Chondrocyte (in vitro differentiated cells): ENCODE results near the gene TSEN15. TPM values are rescaled to one million over a fixed set of nuclear protein-coding genes. Genes with fewer than 3 reads are reported as not detected.

Experiments used
- DNase-seq: peaks from one replicate; pipeline ENCODE4 v3.0.0; 2021; ENCODE audit warnings: mixed read lengths, low spot score
- H3K27ac Mint-ChIP-seq: one replicate; pipeline ENCODE4 v1.8.0; 2021; ENCODE audit warnings: mild to moderate bottlenecking, moderate library complexity, mixed read lengths; ENCODE audit not compliant: unreplicated experiment
- H3K27me3 Mint-ChIP-seq: 2 replicates; pipeline ENCODE4 v1.8.0; 2021; ENCODE audit warnings: low read depth, mixed read lengths
- H3K36me3 Mint-ChIP-seq: 2 replicates; pipeline ENCODE4 v1.8.0; 2021; ENCODE audit warnings: low read depth, mixed read lengths
- H3K4me1 Mint-ChIP-seq: 2 replicates; pipeline ENCODE4 v1.8.0; 2021; ENCODE audit warnings: low read depth, mild to moderate bottlenecking, mixed read lengths
- H3K4me3 Mint-ChIP-seq: one replicate; pipeline ENCODE4 v1.8.0; 2021; ENCODE audit warnings: mild to moderate bottlenecking, moderate library complexity, mixed read lengths; ENCODE audit not compliant: unreplicated experiment
- H3K9me3 Mint-ChIP-seq: 2 replicates; pipeline ENCODE4 v1.8.0; 2021; ENCODE audit warnings: low read depth, mixed read lengths
- total RNA-seq: library from RNA; stranded (reverse); gene quantifications from 3 replicates; pipeline ENCODE4 v1.2.1, GENCODE V29; 2021
- TF ChIP-seq, protein P1 (sequence below): fragments of 200-600 bp; sonication (generic); IDR thresholded peaks from 2 replicates; pipeline ENCODE4 v1.5.0; 2021; ENCODE audit warnings: antibody characterized with exemption, mild to moderate bottlenecking, moderate library complexity

TSEN15 gene
- total RNA-seq, 1 donor from 2014 or later = 40.6 TPM

DNA sequence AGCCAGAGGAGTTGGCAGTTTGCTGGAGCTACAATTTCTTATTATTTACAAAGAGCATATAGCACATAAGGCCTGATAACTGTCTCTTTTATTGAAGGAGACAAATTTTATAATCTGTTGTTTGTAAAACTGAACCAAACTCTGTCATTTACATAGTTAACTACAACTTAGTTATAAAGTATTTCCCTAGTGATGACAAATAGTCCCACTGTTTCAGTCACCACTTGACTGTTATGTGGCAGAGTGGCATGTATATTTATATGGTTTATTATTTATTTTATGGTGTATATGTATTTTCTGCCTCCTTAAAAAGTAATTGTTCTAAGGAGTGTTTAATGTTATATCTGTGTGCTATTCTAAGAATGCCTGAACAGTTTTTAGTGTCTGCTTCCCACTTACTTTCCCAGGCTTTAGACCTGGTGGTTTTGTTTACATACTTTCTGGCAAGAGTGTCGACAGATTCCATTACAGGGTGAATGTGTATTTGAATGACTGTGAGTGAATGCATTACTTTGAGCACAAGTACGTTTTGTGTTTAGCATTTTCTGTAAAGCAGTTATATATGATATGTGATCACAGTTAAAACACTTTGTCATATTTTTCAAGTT lies 10.0 kb downstream of the TSEN15 start:
- Mint-ChIP-seq H3K27me3 (no peaks in the 10 kb centered on the region), H3K36me3 (peaks cover 23% of the 10 kb centered on the region), H3K27ac (peak overlapping the region; percentile 77), H3K9me3 (peaks cover 11% of the 10 kb centered on the region), H3K4me3 (no peak overlapping the region), H3K4me1 (peaks cover 70% of the 10 kb centered on the region)
- TF ChIP-seq, protein P1, sequence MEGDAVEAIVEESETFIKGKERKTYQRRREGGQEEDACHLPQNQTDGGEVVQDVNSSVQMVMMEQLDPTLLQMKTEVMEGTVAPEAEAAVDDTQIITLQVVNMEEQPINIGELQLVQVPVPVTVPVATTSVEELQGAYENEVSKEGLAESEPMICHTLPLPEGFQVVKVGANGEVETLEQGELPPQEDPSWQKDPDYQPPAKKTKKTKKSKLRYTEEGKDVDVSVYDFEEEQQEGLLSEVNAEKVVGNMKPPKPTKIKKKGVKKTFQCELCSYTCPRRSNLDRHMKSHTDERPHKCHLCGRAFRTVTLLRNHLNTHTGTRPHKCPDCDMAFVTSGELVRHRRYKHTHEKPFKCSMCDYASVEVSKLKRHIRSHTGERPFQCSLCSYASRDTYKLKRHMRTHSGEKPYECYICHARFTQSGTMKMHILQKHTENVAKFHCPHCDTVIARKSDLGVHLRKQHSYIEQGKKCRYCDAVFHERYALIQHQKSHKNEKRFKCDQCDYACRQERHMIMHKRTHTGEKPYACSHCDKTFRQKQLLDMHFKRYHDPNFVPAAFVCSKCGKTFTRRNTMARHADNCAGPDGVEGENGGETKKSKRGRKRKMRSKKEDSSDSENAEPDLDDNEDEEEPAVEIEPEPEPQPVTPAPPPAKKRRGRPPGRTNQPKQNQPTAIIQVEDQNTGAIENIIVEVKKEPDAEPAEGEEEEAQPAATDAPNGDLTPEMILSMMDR = no peak
- no peak for DNase-seq

GRCh38 chr1:184062640-184063286 lies 11.2 kb downstream of the TSEN15 start:
- no peak for DNase-seq
- Mint-ChIP-seq H3K27ac (peak overlapping the region; percentile 77), H3K27me3 (no peaks in the 10 kb centered on the region), H3K36me3 (peaks cover 25% of the 10 kb centered on the region), H3K4me3 (no peak overlapping the region), H3K4me1 (peaks cover 58% of the 10 kb centered on the region), H3K9me3 (peaks cover 15% of the 10 kb centered on the region)
- TF ChIP-seq, protein P1 = no peak

DNA sequence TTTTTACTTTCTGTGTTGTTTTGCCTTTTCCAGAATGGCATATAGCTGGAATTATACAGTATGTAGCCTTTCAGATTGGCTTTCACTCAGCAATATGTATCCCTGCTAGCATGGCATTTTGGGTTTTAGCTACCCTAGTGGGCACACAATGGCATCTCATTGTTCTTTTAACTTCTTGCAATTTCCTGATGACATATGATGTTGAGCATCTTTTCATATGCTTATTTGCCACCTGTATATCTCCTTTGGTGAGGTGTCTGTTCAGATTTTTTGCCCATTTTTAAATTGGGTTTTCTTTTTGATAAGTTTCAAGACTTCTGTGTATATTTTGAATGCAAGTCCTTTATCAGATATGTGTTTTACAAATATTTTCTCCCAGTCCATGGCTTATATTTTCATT lies 14.0 kb downstream of the TSEN15 start:
- H3K9me3 Mint-ChIP-seq = peaks cover 4% of the 10 kb centered on the region
- TF ChIP-seq, protein P1 = no peak
- H3K27me3 Mint-ChIP-seq = no peaks in the 10 kb centered on the region
- H3K36me3 Mint-ChIP-seq = peaks cover 22% of the 10 kb centered on the region
- DNase-seq = no peak
- H3K4me1 Mint-ChIP-seq = peaks cover 41% of the 10 kb centered on the region
- H3K27ac Mint-ChIP-seq = no peak overlapping the region
- H3K4me3 Mint-ChIP-seq = no peak overlapping the region

DNA sequence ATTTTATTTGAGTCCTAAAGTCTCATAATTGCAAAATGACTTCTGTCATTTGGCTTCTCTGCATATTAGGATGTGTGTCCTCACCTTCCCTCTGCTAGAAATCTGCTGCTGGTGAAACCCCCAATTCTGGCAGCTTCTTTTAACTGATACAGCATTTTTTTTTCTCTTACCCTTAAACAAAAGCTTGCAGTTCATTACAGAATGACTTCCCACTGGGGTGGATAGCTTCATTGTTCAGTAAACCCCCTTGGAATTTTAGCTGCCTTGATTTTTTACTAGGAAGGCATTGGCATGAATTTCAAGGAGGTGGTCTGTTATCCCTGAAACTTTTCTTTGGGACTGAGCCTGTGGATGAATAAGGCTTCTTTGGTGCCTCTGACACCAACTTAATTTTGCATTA lies 16.8 kb downstream of the TSEN15 start:
- H3K27ac Mint-ChIP-seq = no peak overlapping the region

GRCh38 chr1:184069675-184070074 lies 18.1 kb downstream of the TSEN15 start:
- H3K27ac Mint-ChIP-seq = no peak overlapping the region
- no peak for DNase-seq
- H3K9me3 Mint-ChIP-seq = peaks cover 7% of the 10 kb centered on the region
- no peaks in the 10 kb centered on the region for H3K27me3 Mint-ChIP-seq
- TF ChIP-seq, protein P1 = no peak
- H3K4me1 Mint-ChIP-seq = peaks cover 28% of the 10 kb centered on the region
- H3K36me3 Mint-ChIP-seq = peaks cover 23% of the 10 kb centered on the region
- no peak overlapping the region for H3K4me3 Mint-ChIP-seq

More for the DNA sequence above, 16.8 kb downstream of the TSEN15 start:
- TF ChIP-seq, protein P1 = no peak
- DNase-seq = no peak
- H3K36me3 Mint-ChIP-seq = peaks cover 29% of the 10 kb centered on the region
- H3K9me3 Mint-ChIP-seq = peaks cover 7% of the 10 kb centered on the region
- H3K4me1 Mint-ChIP-seq = peaks cover 34% of the 10 kb centered on the region
- H3K27me3 Mint-ChIP-seq = no peaks in the 10 kb centered on the region
- H3K4me3 Mint-ChIP-seq = no peak overlapping the region
